Muscle layer of duodenum (tissue), 2 donors: ENCODE measurements around the gene NHP2.
A peak's percentile ranks its signal among the peaks of the same experiment; 100 is the strongest.
"Not testable (repeated sequence)": the region's sequence is repeated elsewhere in the genome, so short reads cannot be mapped to it uniquely, and the experiment has no call there.

Source experiments
- H3K27ac ChIP-seq: one replicate; pipeline ENCODE4 v1.7.0; 2013; ENCODE audit warnings: mild to moderate bottlenecking, low read length
- H3K27me3 ChIP-seq: one replicate; pipeline ENCODE4 v1.7.0; 2013; ENCODE audit warnings: low read depth, mild to moderate bottlenecking, control low read depth, low read length
- H3K36me3 ChIP-seq, 2 donors: one replicate each; pipeline ENCODE4 v1.7.0; 2013; ENCODE audit warnings: low read length in 2 of 2, control low read depth in 1 of 2, mild to moderate bottlenecking in 1 of 2; ENCODE audit not compliant: insufficient read depth in 2 of 2, control insufficient read depth in 1 of 2
- H3K4me1 ChIP-seq, 2 donors: one replicate each; pipeline ENCODE4 v1.7.0; 2013; ENCODE audit warnings: low read length in 2 of 2, mild to moderate bottlenecking in 2 of 2, control low read depth in 1 of 2, moderate library complexity in 1 of 2; ENCODE audit not compliant: insufficient read depth in 2 of 2, control insufficient read depth in 1 of 2
- H3K4me3 ChIP-seq, 2 donors: one replicate each; pipeline ENCODE4 v1.7.0; 2013; ENCODE audit warnings: low read length in 2 of 2, low read depth in 1 of 2, mild to moderate bottlenecking in 1 of 2
- H3K9me3 ChIP-seq, 2 donors: one replicate each; pipeline ENCODE4 v1.7.0; 2013; ENCODE audit warnings: low read length in 2 of 2, control low read depth in 1 of 2, mild to moderate bottlenecking in 1 of 2; ENCODE audit not compliant: control insufficient read depth in 1 of 2
- donor health status: healthy.

The NHP2 gene

DNA sequence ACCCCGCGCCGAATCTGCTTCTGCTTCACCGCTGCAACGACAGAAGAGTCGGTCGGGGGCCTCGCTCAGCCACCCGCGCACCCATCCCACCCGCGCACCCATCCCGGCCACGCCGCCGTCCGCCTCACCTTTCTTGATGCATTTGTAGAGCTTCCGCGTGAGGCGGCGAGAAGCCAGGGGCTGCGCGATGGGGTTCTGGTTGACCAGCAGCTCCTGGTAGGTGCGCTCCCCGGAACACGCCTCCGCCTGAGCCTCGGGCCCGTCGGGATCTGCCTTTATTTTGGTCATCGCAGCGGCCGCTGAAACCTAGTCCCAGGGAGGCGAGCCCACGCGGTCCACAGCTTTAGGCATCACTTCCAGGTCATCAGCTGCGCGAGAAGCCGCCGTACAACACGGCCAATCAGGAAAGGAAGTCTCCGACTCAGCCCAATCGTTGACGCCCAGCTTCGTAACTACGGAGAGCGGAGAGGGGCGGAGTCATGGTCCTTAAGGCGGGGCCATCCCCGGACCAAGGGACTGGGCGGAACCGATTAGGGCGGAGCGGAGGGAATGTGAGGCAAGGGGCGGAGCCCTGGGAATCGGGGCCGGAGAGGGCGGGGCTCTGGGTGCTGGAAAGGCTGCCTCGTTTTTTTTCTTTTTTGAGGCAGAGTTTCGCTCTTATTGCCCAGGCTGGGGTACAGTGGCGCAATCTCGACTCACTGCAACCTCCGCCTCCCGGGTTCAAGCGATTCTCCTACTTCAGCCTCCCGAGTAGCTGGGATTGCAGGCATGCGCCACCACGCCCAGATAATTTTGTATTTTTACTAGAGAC is at the start of gene NHP2:
TSS of gene NHP2 (minus strand) at position 356 of the 811 bp plus-strand sequence. CDS start at position 288, 68 bp downstream.
- Histone ChIP-seq H3K36me3 (peaks cover 15 to 23% of the 10 kb centered on the region in 2 donors), H3K4me3 (peak within 1 kb of the TSS; percentile 79 to 97)

DNA sequence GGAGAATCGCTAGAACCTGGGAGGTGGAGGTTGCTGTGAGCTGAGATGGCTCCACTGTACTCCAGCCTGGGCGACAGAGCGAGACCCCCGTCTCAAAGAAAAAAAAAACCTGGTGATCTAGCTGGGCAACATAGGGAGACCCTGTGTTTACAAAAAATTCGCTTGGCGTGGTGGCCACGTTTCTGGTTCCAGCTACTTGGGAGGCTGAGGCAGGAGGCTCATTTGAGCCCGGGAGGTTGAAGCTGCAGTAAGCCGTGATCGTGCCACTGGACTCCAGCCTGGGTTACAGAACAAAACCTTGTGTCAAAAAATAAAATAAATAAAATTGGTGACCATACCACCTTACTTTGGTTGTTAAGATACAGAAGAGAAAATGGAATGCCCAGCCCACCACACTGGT is 48.9 kb upstream of the NHP2 start:
- H3K36me3 ChIP-seq = peaks cover 10 to 16% of the 10 kb centered on the region in 2 donors
- H3K4me1 ChIP-seq = peaks cover 15 to 22% of the 10 kb centered on the region in 2 donors
- H3K27ac ChIP-seq = no peak overlapping the region

More for the DNA sequence above, at the start of gene NHP2:
- Histone ChIP-seq H3K9me3 (no peaks in the 10 kb centered on the region), H3K27me3 (no peaks in the 10 kb centered on the region), H3K27ac (no peak within 1 kb of the TSS), H3K4me1 (peaks cover 0 to 29% of the 10 kb centered on the region in 2 donors)

DNA sequence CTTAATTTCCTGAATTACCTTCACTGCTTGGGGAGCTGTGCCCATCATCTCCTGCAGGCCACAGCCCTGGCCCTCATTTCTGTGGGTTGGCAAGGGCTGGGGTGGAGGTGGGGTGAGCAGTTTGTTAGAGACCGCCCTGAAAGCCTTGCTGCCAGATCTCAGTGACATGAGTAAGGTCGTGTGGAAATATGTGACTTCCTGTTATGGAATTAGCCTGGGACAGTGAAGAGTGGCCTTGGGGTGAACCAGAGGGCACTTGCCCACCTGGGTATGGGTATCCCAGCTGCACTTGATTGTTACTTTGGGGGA is 48.2 kb upstream of the NHP2 start:
- Histone ChIP-seq H3K27me3 (no peaks in the 10 kb centered on the region), H3K27ac (no peak overlapping the region), H3K9me3 (no peaks in the 10 kb centered on the region)

More for the DNA sequence above, 48.9 kb upstream of the NHP2 start:
- H3K9me3 ChIP-seq = no peaks in the 10 kb centered on the region
- no peak overlapping the region for H3K4me3 ChIP-seq
- no peaks in the 10 kb centered on the region for H3K27me3 ChIP-seq

DNA sequence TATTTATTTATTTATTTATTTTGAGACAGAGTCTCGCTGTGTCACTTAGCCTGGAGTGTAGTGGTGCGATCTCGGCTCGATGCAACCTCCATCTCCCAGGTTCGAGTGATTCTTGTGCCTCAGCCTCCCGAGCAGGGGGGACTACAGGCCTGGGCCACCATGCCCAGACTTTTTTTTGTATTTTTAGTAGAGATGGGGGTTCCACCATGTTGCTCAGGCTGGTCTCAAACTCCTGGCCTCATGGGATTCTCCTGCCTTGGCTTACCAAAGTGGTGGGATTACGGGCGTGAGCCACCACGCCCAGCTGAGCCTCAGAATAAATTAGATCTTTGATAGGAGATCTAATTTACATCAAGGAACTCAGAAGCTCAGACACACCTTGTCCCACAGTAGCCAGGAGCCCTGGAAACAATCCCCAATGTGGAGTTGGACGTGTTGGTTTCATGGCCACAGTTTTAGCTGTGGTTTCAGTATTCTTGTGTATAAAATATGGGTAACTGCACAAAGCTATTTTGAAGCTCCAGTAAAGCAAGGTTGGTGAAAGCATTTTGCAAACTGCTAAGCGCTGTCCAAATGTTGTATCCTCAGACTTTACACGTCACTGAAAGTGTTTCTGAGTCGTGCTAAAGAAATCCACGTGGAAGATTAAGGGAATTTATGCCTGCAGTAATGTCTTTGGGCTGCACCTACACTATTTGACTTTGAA is 47.7 kb upstream of the NHP2 start:
- H3K4me3 ChIP-seq = no peak overlapping the region
- no peaks in the 10 kb centered on the region for H3K9me3 ChIP-seq
- no peak overlapping the region for H3K27ac ChIP-seq
- peaks cover 6 to 10% of the 10 kb centered on the region in 2 donors for H3K4me1 ChIP-seq
- H3K36me3 ChIP-seq = peaks cover 0 to 4% of the 10 kb centered on the region in 2 donors
- no peaks in the 10 kb centered on the region for H3K27me3 ChIP-seq

More for the DNA sequence above, 48.2 kb upstream of the NHP2 start:
- H3K4me1 ChIP-seq = peaks cover 11 to 15% of the 10 kb centered on the region in 2 donors
- H3K36me3 ChIP-seq = peaks cover 4 to 9% of the 10 kb centered on the region in 2 donors
- H3K4me3 ChIP-seq = no peak overlapping the region

DNA sequence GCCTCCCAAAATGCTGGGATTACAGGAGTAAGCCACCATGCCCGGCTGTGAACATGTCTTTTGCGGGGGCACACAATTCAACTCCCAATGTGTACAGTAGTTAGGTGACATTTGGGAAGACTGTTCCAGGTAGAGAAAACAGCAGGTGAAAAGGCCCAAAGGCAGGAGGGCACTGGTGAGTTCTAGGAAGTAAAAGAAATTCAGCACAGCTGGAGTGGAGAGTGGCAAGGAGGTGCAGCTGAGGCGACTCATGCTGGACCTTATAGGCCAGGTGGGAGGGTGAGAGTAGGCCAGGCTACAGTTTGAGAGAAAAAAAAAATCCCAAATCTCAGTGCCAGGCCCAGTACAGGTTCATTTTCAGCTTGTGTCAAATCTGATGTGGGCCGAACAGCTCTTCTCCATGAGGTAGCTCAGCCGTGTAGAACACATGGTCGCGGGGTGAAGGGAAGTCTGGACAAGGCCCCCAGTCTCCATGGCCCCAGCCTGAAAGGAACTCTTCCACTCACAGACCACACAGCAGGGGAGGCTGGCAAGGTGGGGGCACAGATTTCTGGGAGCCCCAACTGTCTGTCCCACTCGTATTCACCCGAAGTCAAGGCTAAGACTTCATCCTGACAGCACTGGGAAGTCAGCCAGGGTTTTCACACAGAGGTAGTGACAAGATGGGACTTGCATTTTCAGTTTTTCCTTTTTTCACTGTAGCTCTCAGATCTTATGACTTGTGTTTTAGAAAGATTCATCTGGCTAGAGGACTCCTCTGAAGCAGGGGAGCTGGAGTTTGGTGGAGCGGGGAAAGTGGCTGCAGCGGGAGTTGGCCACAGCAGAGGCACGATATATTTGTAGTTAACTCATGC is 46.1 kb upstream of the NHP2 start:
- no peak overlapping the region for H3K27ac ChIP-seq
- no peak overlapping the region for H3K4me3 ChIP-seq
- H3K27me3 ChIP-seq = no peaks in the 10 kb centered on the region
- H3K4me1 ChIP-seq = no peaks in the 10 kb centered on the region
- no peaks in the 10 kb centered on the region for H3K9me3 ChIP-seq
- H3K36me3 ChIP-seq = no peaks in the 10 kb centered on the region

DNA sequence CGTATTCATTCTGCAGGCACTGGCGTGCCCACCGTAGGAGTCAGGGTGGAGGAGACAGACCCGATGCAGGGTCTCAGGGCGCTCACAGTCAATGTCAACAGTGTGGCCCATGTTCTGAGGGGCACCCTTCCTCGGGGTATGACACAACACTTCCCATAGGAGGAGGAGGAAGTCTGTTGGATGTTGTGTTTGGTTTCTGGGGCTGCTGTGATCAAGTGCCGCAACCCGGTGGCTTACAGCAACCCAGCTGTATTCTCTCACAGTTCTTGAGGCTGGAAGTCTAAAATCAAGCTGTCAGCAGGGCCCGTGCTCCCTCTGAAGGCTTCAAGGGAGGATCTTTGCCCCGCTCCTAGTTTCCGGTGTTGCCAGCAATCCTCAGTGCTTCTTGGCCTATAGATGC is 45.0 kb upstream of the NHP2 start:
- H3K4me1 ChIP-seq = no peaks in the 10 kb centered on the region

DNA sequence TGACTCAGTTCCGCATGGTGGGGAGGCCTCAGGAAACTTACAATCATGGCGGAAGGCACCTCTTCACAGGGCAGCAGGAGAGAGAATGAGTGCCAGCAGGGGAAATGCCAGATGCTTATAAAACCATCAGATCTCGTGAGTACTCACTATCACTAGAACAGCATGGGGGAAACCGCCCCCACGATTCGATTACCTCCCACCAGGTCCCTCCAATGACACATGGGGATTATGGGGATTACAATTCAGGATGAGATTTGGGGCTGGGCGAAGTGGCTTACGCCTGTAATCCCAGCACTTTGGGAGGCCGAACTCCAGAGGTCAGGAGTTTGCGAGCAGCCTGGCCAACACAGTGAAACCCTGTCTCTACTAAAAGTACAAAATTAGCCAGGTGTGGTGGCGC is 44.5 kb upstream of the NHP2 start:
- not testable (repeated sequence) for H3K4me3 ChIP-seq, H3K36me3 ChIP-seq, H3K27ac ChIP-seq, H3K27me3 ChIP-seq, H3K9me3 ChIP-seq, H3K4me1 ChIP-seq

More for the DNA sequence above, 45.0 kb upstream of the NHP2 start:
- Histone ChIP-seq H3K36me3 (no peaks in the 10 kb centered on the region), H3K27me3 (no peaks in the 10 kb centered on the region), H3K4me3 (no peak overlapping the region), H3K9me3 (no peaks in the 10 kb centered on the region), H3K27ac (no peak overlapping the region)

DNA sequence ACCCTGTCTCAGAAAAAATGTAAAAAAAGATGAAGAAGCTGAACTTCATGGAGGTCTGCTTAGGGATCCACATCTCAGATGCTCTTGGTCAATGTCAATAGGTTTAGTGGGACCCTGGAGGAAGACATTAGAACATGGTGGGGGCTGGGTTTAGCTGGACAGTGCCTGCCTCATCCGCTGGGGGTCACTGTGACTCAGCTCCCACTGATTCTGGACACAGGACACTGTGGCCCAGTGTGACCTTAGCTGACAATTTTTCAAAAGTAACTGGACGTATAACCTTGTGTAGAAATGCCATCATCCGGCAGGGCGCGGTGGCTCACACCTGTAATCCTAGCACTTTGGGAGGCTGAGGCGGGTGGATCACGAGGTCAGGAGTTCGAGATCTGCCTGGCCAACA is 43.3 kb upstream of the NHP2 start:
- H3K27ac ChIP-seq = no peak overlapping the region
- no peaks in the 10 kb centered on the region for H3K9me3 ChIP-seq
- H3K4me1 ChIP-seq = no peaks in the 10 kb centered on the region
- no peak overlapping the region for H3K4me3 ChIP-seq
- no peaks in the 10 kb centered on the region for H3K36me3 ChIP-seq
- H3K27me3 ChIP-seq = no peaks in the 10 kb centered on the region

DNA sequence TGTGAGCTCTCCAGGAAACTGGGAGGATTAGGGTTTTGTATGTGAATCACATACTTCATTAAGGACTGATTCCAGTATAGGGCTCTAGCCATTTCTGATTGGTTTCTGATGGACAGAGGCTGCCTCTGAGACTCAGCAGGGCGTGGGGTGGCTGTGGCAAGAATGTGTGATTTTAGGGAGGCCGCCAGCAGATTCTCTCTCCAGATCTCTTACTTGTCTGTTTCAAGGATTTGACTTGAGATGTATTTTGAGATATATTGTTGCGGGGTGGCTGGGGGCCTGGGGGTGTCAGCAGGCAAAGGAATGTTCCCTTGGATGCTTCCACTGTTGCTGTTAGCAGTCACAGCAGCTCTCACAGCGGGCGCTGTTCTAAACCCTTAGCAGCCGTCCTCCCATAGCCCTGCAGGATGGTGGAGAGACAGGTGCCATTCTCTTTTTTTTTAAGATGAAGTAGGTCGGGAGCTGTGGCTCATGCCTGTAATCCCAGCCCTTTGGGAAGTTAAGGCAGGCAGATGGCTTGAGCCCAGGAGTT is 42.7 kb upstream of the NHP2 start:
- Histone ChIP-seq H3K9me3 (no peaks in the 10 kb centered on the region), H3K27me3 (no peaks in the 10 kb centered on the region), H3K4me3 (no peak overlapping the region), H3K27ac (no peak overlapping the region), H3K36me3 (no peaks in the 10 kb centered on the region), H3K4me1 (no peaks in the 10 kb centered on the region)

DNA sequence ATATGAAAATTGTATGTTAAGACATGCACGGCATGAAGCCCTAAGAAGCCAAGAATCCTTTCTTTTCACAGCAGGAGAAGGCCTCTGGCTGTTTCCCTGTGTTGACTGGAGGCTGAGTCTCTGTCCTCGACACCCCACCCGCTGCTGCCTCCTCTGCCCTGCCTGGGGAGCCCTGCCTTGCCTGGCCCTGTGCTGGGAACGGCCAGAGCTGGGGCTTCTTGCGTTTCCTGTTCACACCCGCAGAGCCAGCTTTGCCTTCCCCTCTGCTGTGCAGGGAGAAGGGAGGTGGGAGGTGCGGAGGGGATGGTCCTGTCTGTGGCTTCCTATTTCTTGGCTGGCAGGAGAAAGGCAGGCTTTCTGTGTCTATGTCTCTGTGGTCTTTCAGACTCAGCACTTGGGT is 40.3 kb upstream of the NHP2 start:
- H3K4me3 ChIP-seq = no peak overlapping the region
- no peak overlapping the region for H3K27ac ChIP-seq
- no peaks in the 10 kb centered on the region for H3K9me3 ChIP-seq
- H3K4me1 ChIP-seq = no peaks in the 10 kb centered on the region
- no peaks in the 10 kb centered on the region for H3K27me3 ChIP-seq
- H3K36me3 ChIP-seq = no peaks in the 10 kb centered on the region

DNA sequence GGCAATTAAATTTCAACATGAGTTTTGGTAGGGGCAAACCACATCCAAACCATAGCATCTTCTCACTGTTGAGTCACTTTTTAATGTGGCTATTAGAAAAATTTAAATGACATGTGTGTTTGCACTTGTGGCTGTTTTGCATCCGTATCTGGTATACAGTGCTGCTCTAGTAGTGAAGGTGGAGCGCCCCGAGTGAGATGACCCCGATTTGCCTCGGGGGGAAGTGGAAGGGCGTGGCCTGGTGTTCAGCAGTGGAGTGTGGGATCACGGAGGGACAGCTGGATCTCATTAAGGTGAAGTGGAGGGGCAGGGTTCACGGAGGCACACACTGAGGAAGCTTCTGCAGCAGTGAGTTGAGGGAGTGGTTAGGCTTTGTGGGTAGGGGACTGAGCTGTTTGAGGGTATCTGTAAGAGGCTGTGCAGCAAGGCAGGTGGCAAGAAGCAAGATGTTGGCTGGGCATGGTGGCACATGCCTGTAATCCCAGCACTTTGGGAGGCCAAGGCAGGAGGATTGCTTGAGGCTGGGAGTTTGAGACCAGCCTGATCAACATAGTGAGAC is 39.6 kb upstream of the NHP2 start:
- H3K9me3 ChIP-seq = no peaks in the 10 kb centered on the region
- H3K27ac ChIP-seq = no peak overlapping the region
- H3K36me3 ChIP-seq = no peaks in the 10 kb centered on the region
- H3K27me3 ChIP-seq = no peaks in the 10 kb centered on the region
- H3K4me1 ChIP-seq = no peaks in the 10 kb centered on the region
- H3K4me3 ChIP-seq = no peak overlapping the region
